HepG2 (cell line): ENCODE data around the gene HMGN1. TPM values are rescaled to one million over a fixed set of nuclear protein-coding genes. Genes with fewer than 3 reads are reported as not detected.
A peak's percentile ranks its signal among the peaks of the same experiment; 100 is the strongest.

Source experiments
- ATAC-seq: fragments of 200-7000 bp; cut with Tn5 transposase; 3 replicates; pipeline ENCODE4 v1.9.1; 2020; ENCODE audit warnings: mild to moderate bottlenecking, moderate library complexity
- BruUV-seq: library from RNA; stranded (reverse); fragments of 400-500 nt; replicated peaks from 2 replicates; lab custom pipeline; 2021; lab: Mats Ljungman, UMichigan
- CTCF ChIA-PET: fragments of 300-600 bp; formaldehyde crosslinking; extraction: SDS; loops from one replicate; lab custom pipeline; 2021; ENCODE audit warnings: low total read pairs, inconsistent platforms, low intra/inter-chr PET ratio; lab: Yijun Ruan, JAX
- POLR2A ChIA-PET: fragments of 350-600 bp; sonication (Branson Sonifier 250); formaldehyde crosslinking; loops from one replicate; lab custom pipeline; 2020; ENCODE audit warnings: antibody characterized with exemption, inconsistent platforms; lab: Yijun Ruan, JAX
- DNase-seq: peaks from one replicate; pipeline ENCODE4 v3.0.0-alpha.2; 2015; ENCODE audit warnings: low spot score
- FAIRE-seq: peaks from 3 replicates; lab custom pipeline; 2011; peaks lifted over from hg19 to GRCh38; lab: Jason Lieb, UNC
- H2AFZ ChIP-seq: one replicate; pipeline ENCODE4 v1.6.1; 2011; ENCODE audit warnings: low read length, inconsistent platforms
- H3K27ac ChIP-seq: fragments of 300-600 bp; 3 replicates; pipeline ENCODE4 v1.8.0; 2011; ENCODE audit warnings: mixed run types, mild to moderate bottlenecking, mixed read lengths, low read length, inconsistent platforms; ENCODE audit not compliant: insufficient read depth; ENCODE audit errors: extremely low read length
- H3K27me3 ChIP-seq, 2 experiments: fragments of 200-600 bp in 1 of 2; 2 replicates in 1 of 2; 3 replicates in 1 of 2; pipeline versions ENCODE4 v1.6.0 to v1.8.0; 2011; ENCODE audit warnings: low read length in 2 of 2, mild to moderate bottlenecking in 2 of 2, moderate library complexity in 2 of 2, inconsistent platforms in 1 of 2; ENCODE audit not compliant: insufficient read depth in 2 of 2, control insufficient read depth in 1 of 2
- H3K36me3 ChIP-seq, 2 experiments: fragments of 200-600 bp in 1 of 2; replicated peaks in 1 of 2; 2 replicates in 1 of 2; 3 replicates in 1 of 2; pipeline versions ENCODE4 v1.5.1 to v1.8.0; 2011; ENCODE audit warnings: low read length in 2 of 2, inconsistent platforms in 1 of 2; ENCODE audit not compliant: insufficient read depth in 2 of 2, control insufficient read depth in 1 of 2
- H3K4me1 ChIP-seq: 2 replicates; pipeline ENCODE4 v1.5.1; 2012; ENCODE audit warnings: low read length, inconsistent platforms; ENCODE audit not compliant: insufficient read depth
- H3K4me2 ChIP-seq: 2 replicates; pipeline ENCODE4 v1.6.0; 2011; ENCODE audit warnings: low read depth, low read length, inconsistent platforms
- H3K4me3 ChIP-seq, 3 experiments: fragments of 200-600 bp in 1 of 3; sonication (generic), shearing (Covaris generic) in 1 of 3; replicated peaks in 1 of 3; 2 replicates each; pipeline ENCODE4 v1.5.1; 2011 to 2016; ENCODE audit warnings: low read length in 3 of 3, inconsistent platforms in 2 of 3, low read depth in 2 of 3, mild to moderate bottlenecking in 2 of 3, control low read depth in 1 of 3, mixed read lengths in 1 of 3; ENCODE audit not compliant: insufficient read depth in 1 of 3
- H3K79me2 ChIP-seq: one replicate; pipeline ENCODE4 v1.6.1; 2011; ENCODE audit warnings: low read length, inconsistent platforms; ENCODE audit not compliant: insufficient read depth
- H3K9ac ChIP-seq: 2 replicates; pipeline ENCODE4 v1.6.0; 2011; ENCODE audit warnings: mild to moderate bottlenecking, low read depth, low read length, inconsistent platforms; ENCODE audit not compliant: insufficient read depth
- H3K9me3 ChIP-seq: 2 replicates; pipeline ENCODE4 v1.5.1; 2012; ENCODE audit warnings: mild to moderate bottlenecking, low read length
- H4K20me1 ChIP-seq: 2 replicates; pipeline ENCODE4 v1.6.0; 2011; ENCODE audit warnings: inconsistent platforms, mild to moderate bottlenecking, low read length, moderate library complexity; ENCODE audit not compliant: insufficient read depth
- BRCA1 ChIP-seq: sonication (generic); formaldehyde crosslinking; IDR thresholded peaks from 2 replicates; pipeline ENCODE4 v1.4.0; 2020; ENCODE audit warnings: missing genetic modification reagents
- KLF9 ChIP-seq: IDR thresholded peaks from 2 replicates; pipeline ENCODE4 v1.6.1; 2016; ENCODE audit warnings: low read depth
- NFATC3 ChIP-seq: sonication (generic); formaldehyde crosslinking; IDR thresholded peaks from 2 replicates; pipeline ENCODE4 v1.5.1; 2020; ENCODE audit warnings: mild to moderate bottlenecking, missing genetic modification reagents
- NR2C2 ChIP-seq: sonication (generic); formaldehyde crosslinking; IDR thresholded peaks from 2 replicates; pipeline ENCODE4 v1.4.0; 2020; ENCODE audit warnings: missing genetic modification reagents, mild to moderate bottlenecking, moderate library complexity, borderline replicate concordance
- SMARCE1 ChIP-seq: fragments of 450-650 bp; IDR thresholded peaks from 2 replicates; pipeline ENCODE4 v1.6.1; 2017; ENCODE audit warnings: borderline replicate concordance
- SNAPC2 ChIP-seq: sonication (generic); formaldehyde crosslinking; IDR thresholded peaks from 2 replicates; pipeline ENCODE4 v1.8.1; 2022; ENCODE audit warnings: mild to moderate bottlenecking, missing genetic modification reagents
- TAF1 ChIP-seq: sonication (generic); formaldehyde crosslinking; IDR thresholded peaks from 2 replicates; pipeline ENCODE4 v1.4.0; 2020; ENCODE audit warnings: missing genetic modification reagents
- TCF7 ChIP-seq: sonication (generic); IDR thresholded peaks from 2 replicates; pipeline ENCODE4 v1.6.1; 2016; ENCODE audit warnings: antibody characterized with exemption, low read depth
- TGIF2 ChIP-seq: IDR thresholded peaks from 2 replicates; pipeline ENCODE4 v1.6.1; 2016; ENCODE audit warnings: control low read depth, missing compliant biosample characterization
- TOPORS ChIP-seq: sonication (generic); formaldehyde crosslinking; IDR thresholded peaks from 2 replicates; pipeline ENCODE4 v1.8.0; 2023; ENCODE audit warnings: mild to moderate bottlenecking, missing genetic modification reagents
- ZBTB20 ChIP-seq: sonication (generic); formaldehyde crosslinking; IDR thresholded peaks from 2 replicates; pipeline ENCODE4 v1.8.1; 2023; ENCODE audit warnings: missing genetic modification reagents, low read depth, mild to moderate bottlenecking, borderline replicate concordance
- ZBTB25 ChIP-seq: IDR thresholded peaks from 2 replicates; pipeline ENCODE4 v1.6.1; 2018; ENCODE audit warnings: missing genetic modification reagents
- ZMAT5 ChIP-seq: sonication (generic); formaldehyde crosslinking; IDR thresholded peaks from 2 replicates; pipeline ENCODE4 v1.5.0; 2020; ENCODE audit warnings: mild to moderate bottlenecking, low read depth, missing genetic modification reagents, borderline replicate concordance
- ZNF263 ChIP-seq: sonication (generic); formaldehyde crosslinking; IDR thresholded peaks from 2 replicates; pipeline ENCODE4 v1.4.0; 2020; ENCODE audit warnings: missing genetic modification reagents
- ZNF775 ChIP-seq: sonication (generic); formaldehyde crosslinking; IDR thresholded peaks from 2 replicates; pipeline ENCODE4 v1.4.0; 2020; ENCODE audit warnings: missing genetic modification reagents, mild to moderate bottlenecking, moderate library complexity, borderline replicate concordance
- ZNF777 ChIP-seq: sonication (generic); formaldehyde crosslinking; IDR thresholded peaks from 2 replicates; pipeline ENCODE4 v1.4.0; 2020; ENCODE audit warnings: missing genetic modification reagents
- ZNF790 ChIP-seq: sonication (generic); formaldehyde crosslinking; IDR thresholded peaks from 2 replicates; pipeline ENCODE4 v1.8.0; 2022; ENCODE audit warnings: missing genetic modification reagents, mild to moderate bottlenecking, borderline replicate concordance
- WGBS: methylation state at CpG from one replicate; pipeline ENCODE4 v1.1.6; 2017; ENCODE audit warnings: low lambda C conversion rate; 5-methylcytosine and 5-hydroxymethylcytosine counted together
- in situ Hi-C: cut with HindIII; loops from 2 replicates; pipeline ENCODE4 v1.10.0; 2017; ENCODE audit warnings: low pct_unique_long_range_greater_than_20kb; ENCODE audit not compliant: extremely low pct_ligation_motif_present
- intact Hi-C: fragments of 100-400 bp; cut with micrococcal nuclease; formaldehyde crosslinking; loops from one replicate; pipeline ENCODE4 v1.10.0; 2022; ENCODE audit not compliant: unreplicated experiment
- polyA plus RNA-seq, 8 experiments: library from polyadenylated mRNA; depleted of rRNA in 3 of 8; stranded (reverse) in 7 of 8; unstranded in 1 of 8; fragments of >200 nt; fragmentation: Illumina TruSeq in 4 of 8; extraction: Trizol in 4 of 8; gene quantifications; 2 replicates each; pipeline versions ENCODE4 v1.2.1 to v1.2.3, GENCODE V29; 2011 to 2016; ENCODE audit warnings: low read depth in 4 of 8, missing spikeins in 1 of 8, mixed read lengths in 1 of 8; ENCODE audit not compliant: insufficient read depth in 1 of 8
- total RNA-seq, 5 experiments: library from RNA; depleted of rRNA; stranded (reverse); fragments of >200 nt; fragmentation: Illumina TruSeq; extraction: Trizol; gene quantifications; 2 replicates each; pipeline ENCODE4 v1.2.3, GENCODE V29; 2016; ENCODE audit warnings: low read depth in 1 of 5
- TF ChIP-seq, protein P1 (sequence below): sonication (generic); formaldehyde crosslinking; IDR thresholded peaks from 2 replicates; pipeline ENCODE4 v1.8.0; 2022; ENCODE audit warnings: mild to moderate bottlenecking, missing genetic modification reagents; ENCODE audit not compliant: insufficient replicate concordance
- TF ChIP-seq, protein P2 (sequence below): sonication (generic); formaldehyde crosslinking; IDR thresholded peaks from 2 replicates; pipeline ENCODE4 v1.4.0; 2020; ENCODE audit warnings: mild to moderate bottlenecking, missing genetic modification reagents
- TF ChIP-seq, protein P3 (sequence below): sonication (generic); formaldehyde crosslinking; IDR thresholded peaks from 2 replicates; pipeline ENCODE4 v1.5.0; 2020; ENCODE audit warnings: missing genetic modification reagents

The HMGN1 gene
- total and polyA plus RNA-seq, 2 of the 13 experiments (the other 11 are each of a cell fraction or from before 2014, with no cell fraction given): 104 to 286 TPM

GRCh38 chr21:39374046-39374445 is 25.2 kb upstream of the HMGN1 start:
- no peaks in the 10 kb centered on the region for H3K79me2 ChIP-seq
- H3K4me1 ChIP-seq: peaks cover 38% of the 10 kb centered on the region
- CTCF ChIA-PET: interaction anchor here (2.0 kb wide), 1 partner anchor 15 kb away, joined by 25 read pairs; no protein-coding TSS in a partner anchor
- peak overlapping the region; percentile 82 for H2AFZ ChIP-seq
- no peak overlapping the region for H3K9ac ChIP-seq
- peak overlapping the region in 1 of 3 experiments; percentile 15; a peak in 1 of 6 replicates for H3K4me3 ChIP-seq
- no peaks in the 10 kb centered on the region for H3K36me3 ChIP-seq
- POLR2A ChIA-PET: interaction anchor here (0.7 to 1.7 kb wide), 4 partner anchors 12 to 60 kb away, joined by 3 to 9 read pairs (median 4); partner anchors contain the start of gene BRWD1
- DNase-seq (no peak), ATAC-seq (peak; percentile 18; the same call in 2 of the 3 replicates), FAIRE-seq (no peak)
- no TSS peak for BruUV-seq
- H3K27me3 ChIP-seq: no peaks in the 10 kb centered on the region; a peak in 1 of 5 replicates
- 45% methylated on average over 6 of the region's 6 CpGs for WGBS
- peak overlapping the region; percentile 59 for H3K4me2 ChIP-seq
- no peak for TF ChIP-seq NR2C2 (CRISPR knock-in tag)
- no peak for TF ChIP-seq BRCA1
- no peak for TF ChIP-seq TOPORS (CRISPR knock-in tag)
- TF ChIP-seq ZNF263 (CRISPR knock-in tag): no peak
- TF ChIP-seq TCF7: no peak
- TF ChIP-seq, protein P1, sequence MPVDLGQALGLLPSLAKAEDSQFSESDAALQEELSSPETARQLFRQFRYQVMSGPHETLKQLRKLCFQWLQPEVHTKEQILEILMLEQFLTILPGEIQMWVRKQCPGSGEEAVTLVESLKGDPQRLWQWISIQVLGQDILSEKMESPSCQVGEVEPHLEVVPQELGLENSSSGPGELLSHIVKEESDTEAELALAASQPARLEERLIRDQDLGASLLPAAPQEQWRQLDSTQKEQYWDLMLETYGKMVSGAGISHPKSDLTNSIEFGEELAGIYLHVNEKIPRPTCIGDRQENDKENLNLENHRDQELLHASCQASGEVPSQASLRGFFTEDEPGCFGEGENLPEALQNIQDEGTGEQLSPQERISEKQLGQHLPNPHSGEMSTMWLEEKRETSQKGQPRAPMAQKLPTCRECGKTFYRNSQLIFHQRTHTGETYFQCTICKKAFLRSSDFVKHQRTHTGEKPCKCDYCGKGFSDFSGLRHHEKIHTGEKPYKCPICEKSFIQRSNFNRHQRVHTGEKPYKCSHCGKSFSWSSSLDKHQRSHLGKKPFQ (CRISPR knock-in tag): no peak
- no peak for TF ChIP-seq NFATC3 (CRISPR knock-in tag)
- no peak for TF ChIP-seq SMARCE1
- no peak for TF ChIP-seq ZNF790 (CRISPR knock-in tag)
- TF ChIP-seq, protein P2, sequence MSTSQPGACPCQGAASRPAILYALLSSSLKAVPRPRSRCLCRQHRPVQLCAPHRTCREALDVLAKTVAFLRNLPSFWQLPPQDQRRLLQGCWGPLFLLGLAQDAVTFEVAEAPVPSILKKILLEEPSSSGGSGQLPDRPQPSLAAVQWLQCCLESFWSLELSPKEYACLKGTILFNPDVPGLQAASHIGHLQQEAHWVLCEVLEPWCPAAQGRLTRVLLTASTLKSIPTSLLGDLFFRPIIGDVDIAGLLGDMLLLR (CRISPR knock-in tag): no peak
- no peak for TF ChIP-seq SNAPC2
- TF ChIP-seq ZNF775 (CRISPR knock-in tag): no peak
- TF ChIP-seq ZNF777: no peak
- TF ChIP-seq TAF1 (CRISPR knock-in tag): no peak
- no peak for TF ChIP-seq ZMAT5 (CRISPR knock-in tag)
- TF ChIP-seq ZBTB20 (CRISPR knock-in tag): no peak
- TF ChIP-seq ZBTB25 (CRISPR knock-in tag): no peak
- no peak for TF ChIP-seq TGIF2 (CRISPR knock-in tag)
- TF ChIP-seq, protein P3, sequence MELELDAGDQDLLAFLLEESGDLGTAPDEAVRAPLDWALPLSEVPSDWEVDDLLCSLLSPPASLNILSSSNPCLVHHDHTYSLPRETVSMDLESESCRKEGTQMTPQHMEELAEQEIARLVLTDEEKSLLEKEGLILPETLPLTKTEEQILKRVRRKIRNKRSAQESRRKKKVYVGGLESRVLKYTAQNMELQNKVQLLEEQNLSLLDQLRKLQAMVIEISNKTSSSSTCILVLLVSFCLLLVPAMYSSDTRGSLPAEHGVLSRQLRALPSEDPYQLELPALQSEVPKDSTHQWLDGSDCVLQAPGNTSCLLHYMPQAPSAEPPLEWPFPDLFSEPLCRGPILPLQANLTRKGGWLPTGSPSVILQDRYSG (CRISPR knock-in tag): no peak
- no peak for TF ChIP-seq KLF9
- no peaks in the 10 kb centered on the region for H3K9me3 ChIP-seq
- intact Hi-C loops: no loop called here
- H4K20me1 ChIP-seq: no peaks in the 10 kb centered on the region
- no peak overlapping the region for H3K27ac ChIP-seq
- in situ Hi-C loops: no loop called here
